SK-N-SH (cell line): ENCODE results near the gene LCN2. TPM values are rescaled to one million over a fixed set of nuclear protein-coding genes. Genes with fewer than 3 reads are reported as not detected.

Experiments used
- CTCF ChIA-PET: fragments of 300-600, 350-600 bp; formaldehyde crosslinking; extraction: SDS; loops from one replicate; lab custom pipeline; 2021; lab: Yijun Ruan, JAX
- POLR2A ChIA-PET: fragments of 350-600 bp; sonication (Branson Sonifier 250); formaldehyde crosslinking; extraction: SDS; loops from one replicate; lab custom pipeline; 2020; ENCODE audit warnings: antibody characterized with exemption, inconsistent platforms; lab: Yijun Ruan, JAX
- DNase-seq: peaks from one replicate; pipeline ENCODE4 v3.0.0; 2012
- H2AFZ ChIP-seq: fragments of 200-600 bp; sonication (generic); 2 replicates; pipeline ENCODE4 v1.8.1; 2016; ENCODE audit warnings: antibody characterized with exemption, mild to moderate bottlenecking, low read depth
- H3F3A ChIP-seq: fragments of 200-600 bp; sonication (generic); replicated peaks from 2 replicates; pipeline ENCODE3; 2016; ENCODE audit warnings: antibody characterized with exemption, mild to moderate bottlenecking; ENCODE audit not compliant: insufficient read depth
- H3K27ac ChIP-seq, 2 experiments: fragments of 200-500 bp in 1 of 2; fragments of 200-600 bp in 1 of 2; sonication (Bioruptor generic) in 1 of 2; sonication (generic), shearing (Covaris generic) in 1 of 2; 2 replicates each; pipeline versions ENCODE4 v1.5.1 to v1.6.1; 2014 to 2016; ENCODE audit warnings: low read depth in 2 of 2, inconsistent platforms in 1 of 2, low read length in 1 of 2, mild to moderate bottlenecking in 1 of 2, mixed read lengths in 1 of 2
- H3K27me3 ChIP-seq: fragments of 200-600 bp; sonication (generic), shearing (Covaris generic); 2 replicates; pipeline ENCODE4 v1.6.1; 2016; ENCODE audit warnings: mixed run types; ENCODE audit not compliant: insufficient read depth
- H3K36me3 ChIP-seq, 2 experiments: fragments of 200-500 bp in 1 of 2; fragments of 200-600 bp in 1 of 2; sonication (Bioruptor generic) in 1 of 2; sonication (generic) in 1 of 2; replicated peaks in 1 of 2; 2 replicates each; pipeline versions ENCODE3 to v1.5.1; 2014 to 2016; ENCODE audit warnings: low read length in 1 of 2, mild to moderate bottlenecking in 1 of 2; ENCODE audit not compliant: insufficient read depth in 2 of 2, control insufficient read depth in 1 of 2
- H3K4me1 ChIP-seq, 2 experiments: fragments of 200-500 bp in 1 of 2; fragments of 200-600 bp in 1 of 2; sonication (Bioruptor generic) in 1 of 2; sonication (generic), shearing (Covaris generic) in 1 of 2; 2 replicates each; pipeline versions ENCODE4 v1.5.1 to v1.6.1; 2014 to 2016; ENCODE audit warnings: low read depth in 1 of 2, low read length in 1 of 2, mixed run types in 1 of 2; ENCODE audit not compliant: insufficient read depth in 2 of 2, control insufficient read depth in 1 of 2
- H3K4me2 ChIP-seq: fragments of 200-600 bp; sonication (generic), shearing (Covaris generic); 2 replicates; pipeline ENCODE4 v1.6.1; 2017; ENCODE audit warnings: mixed run types
- H3K4me3 ChIP-seq, 2 experiments: fragments of 200-500 bp in 1 of 2; fragments of 200-600 bp in 1 of 2; sonication (Bioruptor generic) in 1 of 2; sonication (generic), shearing (Covaris generic) in 1 of 2; 2 replicates each; pipeline versions ENCODE4 v1.5.1 to v1.8.1; 2014 to 2016; ENCODE audit warnings: low read depth in 2 of 2, inconsistent platforms in 1 of 2, low read length in 1 of 2, mild to moderate bottlenecking in 1 of 2, mixed read lengths in 1 of 2, moderate library complexity in 1 of 2
- H3K79me2 ChIP-seq: fragments of 200-600 bp; sonication (generic); 2 replicates; pipeline ENCODE4 v1.8.1; 2017; ENCODE audit warnings: mild to moderate bottlenecking; ENCODE audit not compliant: insufficient read depth
- H3K9ac ChIP-seq: fragments of 200-600 bp; sonication (generic); 2 replicates; pipeline ENCODE4 v1.6.1; 2017; ENCODE audit warnings: mixed run types
- H3K9me2 ChIP-seq: fragments of 200-600 bp; sonication (generic); 2 replicates; pipeline ENCODE4 v1.6.1; 2017; ENCODE audit warnings: mixed run types
- H3K9me3 ChIP-seq: fragments of 200-600 bp; sonication (generic); 2 replicates; pipeline ENCODE4 v1.6.1; 2017; ENCODE audit warnings: mixed run types, mild to moderate bottlenecking, moderate library complexity
- H4K20me1 ChIP-seq: fragments of 200-600 bp; sonication (generic); 2 replicates; pipeline ENCODE4 v1.6.1; 2017; ENCODE audit warnings: mild to moderate bottlenecking, mixed run types; ENCODE audit not compliant: insufficient read depth
- CHD2 ChIP-seq: fragments of 150-350 bp; IDR thresholded peaks from 2 replicates; pipeline ENCODE4 v1.6.1; 2018; ENCODE audit warnings: low read length; ENCODE audit not compliant: partially characterized antibody
- ELF1 ChIP-seq: IDR thresholded peaks from 2 replicates; pipeline ENCODE4 v1.4.0; 2012
- EP300 ChIP-seq, 2 experiments: IDR thresholded peaks; 2 replicates each; pipeline versions ENCODE4 v1.4.0 to v1.6.1; 2012; ENCODE audit warnings: borderline replicate concordance in 1 of 2, low read depth in 1 of 2, low read length in 1 of 2
- EZH2phosphoT487 ChIP-seq: fragments of 200-600 bp; sonication (generic); IDR thresholded peaks from 2 replicates; pipeline ENCODE4 v1.6.1; 2017; ENCODE audit warnings: low read depth, mixed run types, mild to moderate bottlenecking, antibody characterized with exemption, moderate library complexity, borderline replicate concordance
- FOSL2 ChIP-seq: IDR thresholded peaks from 2 replicates; pipeline ENCODE4 v1.4.0; 2012; ENCODE audit warnings: low read depth, mild to moderate bottlenecking, moderate library complexity, borderline replicate concordance
- FOXM1 ChIP-seq: IDR thresholded peaks from 2 replicates; pipeline ENCODE4 v1.4.0; 2012; ENCODE audit warnings: low read depth, mild to moderate bottlenecking
- GABPA ChIP-seq: IDR thresholded peaks from 2 replicates; pipeline ENCODE4 v1.4.0; 2012; ENCODE audit warnings: low read depth, mild to moderate bottlenecking
- JUND ChIP-seq: IDR thresholded peaks from 2 replicates; pipeline ENCODE4 v1.4.0; 2012
- MAX ChIP-seq: IDR thresholded peaks from 2 replicates; pipeline ENCODE4 v1.4.0; 2012; ENCODE audit warnings: low read depth
- MEF2A ChIP-seq: IDR thresholded peaks from 2 replicates; pipeline ENCODE4 v1.4.0; 2012; ENCODE audit warnings: low read depth, borderline replicate concordance
- MXI1 ChIP-seq: IDR thresholded peaks from 2 replicates; pipeline ENCODE4 v1.6.1; 2012; ENCODE audit warnings: mild to moderate bottlenecking, low read depth, low read length, improper control_type of control experiment
- NRF1 ChIP-seq: IDR thresholded peaks from 2 replicates; pipeline ENCODE4 v1.6.1; 2012; ENCODE audit warnings: low read depth, mild to moderate bottlenecking, low read length
- RAD21 ChIP-seq: IDR thresholded peaks from 2 replicates; pipeline ENCODE4 v1.6.1; 2012; ENCODE audit warnings: mild to moderate bottlenecking, low read length
- RCOR1 ChIP-seq: fragments of 150-350 bp; IDR thresholded peaks from 2 replicates; pipeline ENCODE4 v1.6.1; 2017; ENCODE audit warnings: antibody characterized with exemption, low read length
- RFX5 ChIP-seq: IDR thresholded peaks from 2 replicates; pipeline ENCODE4 v1.6.1; 2012; ENCODE audit warnings: mild to moderate bottlenecking, improper control_type of control experiment, low read length
- SMC3 ChIP-seq: IDR thresholded peaks from 2 replicates; pipeline ENCODE4 v1.6.1; 2012; ENCODE audit warnings: low read depth, low read length, improper control_type of control experiment
- TCF12 ChIP-seq: IDR thresholded peaks from 2 replicates; pipeline ENCODE4 v1.4.0; 2012
- TEAD4 ChIP-seq: IDR thresholded peaks from 2 replicates; pipeline ENCODE4 v1.4.0; 2012; ENCODE audit warnings: mild to moderate bottlenecking, borderline replicate concordance; ENCODE audit not compliant: insufficient read depth
- USF1 ChIP-seq: IDR thresholded peaks from 2 replicates; pipeline ENCODE4 v1.4.0; 2012; ENCODE audit warnings: low read depth, borderline replicate concordance
- USF2 ChIP-seq: fragments of 150-350 bp; IDR thresholded peaks from 2 replicates; pipeline ENCODE4 v1.6.1; 2017; ENCODE audit warnings: antibody characterized with exemption, low read length, low read depth, borderline replicate concordance
- WGBS: methylation state at CpG from one replicate; pipeline ENCODE4 v1.1.6; 2017; ENCODE audit warnings: low lambda C conversion rate; 5-methylcytosine and 5-hydroxymethylcytosine counted together
- polyA plus RNA-seq, 3 experiments: library from polyadenylated mRNA; depleted of rRNA; stranded (reverse); fragments of >200 nt; gene quantifications; 2 replicates each; pipeline ENCODE4 v1.2.3, GENCODE V29; 2012

The LCN2 gene
- polyA plus RNA-seq, 1 of the 3 experiments (the other 2 are of a cell fraction) = not detected

- Histone ChIP-seq H3K4me1 (peaks cover 4 to 7% of the 10 kb centered on the region in 2 experiments; a peak in 1 of 4 replicates), H3F3A (no peaks in the 10 kb centered on the region), H3K4me2 (no peak overlapping the region), H3K79me2 (no peaks in the 10 kb centered on the region), H3K9me3 (no peaks in the 10 kb centered on the region), H4K20me1 (no peaks in the 10 kb centered on the region), H3K9me2 (no peaks in the 10 kb centered on the region), H3K36me3 (peaks cover 0 to 5% of the 10 kb centered on the region in 2 experiments), H3K4me3 (no peak overlapping the region), H2AFZ (no peak overlapping the region), H3K27ac (no peak overlapping the region), H3K9ac (no peak overlapping the region), H3K27me3 (no peaks in the 10 kb centered on the region)
- DNase-seq = no peak
- POLR2A ChIA-PET = no interaction called here
- no peak for TF ChIP-seq GABPA
- 95% methylated on average over 9 of the region's 16 CpGs for WGBS
- CTCF ChIA-PET = interaction anchor here (0.6 to 6.5 kb wide), 14 partner anchors 11 to 231 kb away, joined by 3 to 246 read pairs (median 10); partner anchors contain the start of genes EEIG1 and PTGES2
Measured at GRCh38 chr9:128116104-128117083, 32.9 kb upstream of the LCN2 start.

GRCh38 chr9:128117613-128118471 is 31.4 kb upstream of the LCN2 start:
- no peaks in the 10 kb centered on the region for H3F3A ChIP-seq
- H4K20me1 ChIP-seq = no peaks in the 10 kb centered on the region
- peaks cover 0 to 15% of the 10 kb centered on the region in 2 experiments for H3K36me3 ChIP-seq
- no peak overlapping the region for H3K27ac ChIP-seq
- no peak overlapping the region for H3K9ac ChIP-seq
- no peaks in the 10 kb centered on the region for H3K9me3 ChIP-seq
- H2AFZ ChIP-seq = peak overlapping the region; percentile 71; the same call in 1 of the 2 replicates
- H3K79me2 ChIP-seq = no peaks in the 10 kb centered on the region
- peak overlapping the region; percentile 40; the same call in 1 of the 2 replicates for H3K4me2 ChIP-seq
- H3K9me2 ChIP-seq = no peaks in the 10 kb centered on the region
- POLR2A ChIA-PET = interaction anchor here (1.1 to 1.3 kb wide), 2 partner anchors 11 to 145 kb away, joined by 3 read pairs; no protein-coding TSS in a partner anchor
- 13% methylated on average over 20 of the region's 27 CpGs for WGBS
- peaks cover 4 to 7% of the 10 kb centered on the region in 2 experiments; a peak in 1 of 4 replicates for H3K4me1 ChIP-seq
- CTCF ChIA-PET = interaction anchor here (0.6 to 6.5 kb wide), 77 partner anchors 8 to 377 kb away, joined by 3 to 246 read pairs (median 4); partner anchors contain the start of genes BBLN, DPM2, EEIG1 and ENG
- no peaks in the 10 kb centered on the region for H3K27me3 ChIP-seq
- peak; percentile 91 for DNase-seq
- peak overlapping the region in 1 of 2 experiments; percentile 42; a peak in 1 of 4 replicates for H3K4me3 ChIP-seq
- TF ChIP-seq MXI1 (no peak), FOXM1 (no peak), NRF1 (no peak), MEF2A (no peak), RFX5 (no peak), EZH2phosphoT487 (no peak), MAX (no peak), USF2 (no peak), TEAD4 (no peak), ELF1 (no peak), RAD21 (peak; percentile 92), JUND (no peak), EP300 (IDR thresholded peaks at IDR 0.05; ENCODE audit: borderline replicate concordance in 1 of 2, low read depth in 1 of 2, low read length in 1 of 2) (no peak), CHD2 (peak; percentile 69), RCOR1 (peak; percentile 56), USF1 (no peak), TCF12 (no peak), SMC3 (peak; percentile 96), FOSL2 (no peak)
